H4 (cell line): Measurements from ENCODE around the gene COL3A1. TPM values are rescaled to one million over a fixed set of nuclear protein-coding genes. Genes with fewer than 3 reads are reported as not detected.

ENCODE experiments used
- total RNA-seq: library from RNA; depleted of rRNA; stranded (reverse); fragments of >200 nt; shearing (Covaris generic); gene quantifications from 2 replicates; pipeline ENCODE4 v1.2.3, GENCODE V29; 2014; rRNA removed

Gene COL3A1
- total RNA-seq, 1 experiment from 2014 or later = 70.4 TPM

Other genes starting within 250 kb of the COL3A1 start
- 155 and 160 TPM in 2 replicates for gene COL5A2, start 205.4 kb downstream of the COL3A1 start, total RNA-seq